SU-DHL-6 (cell line): ENCODE measurements around the gene TTC12.

ENCODE experiments used
- CTCF ChIP-seq: fragments of 200-600 bp; sonication (generic); IDR thresholded peaks from one replicate; pipeline ENCODE4 v1.5.1; 2017; ENCODE audit warnings: antibody characterized with exemption, mild to moderate bottlenecking, low read length, moderate library complexity; ENCODE audit not compliant: insufficient read depth, poor library complexity, severe bottlenecking
- EZH2phosphoT487 ChIP-seq: fragments of 200-600 bp; sonication (generic), shearing (Covaris generic); conservative IDR thresholded peaks from 2 replicates; pipeline ENCODE4 v1.6.1; 2018; ENCODE audit warnings: mild to moderate bottlenecking, antibody characterized with exemption, low read length, moderate library complexity, mixed read lengths

- TF ChIP-seq CTCF, result no peak
- no peak for TF ChIP-seq EZH2phosphoT487
Measured at GRCh38 chr11:113410414-113411135, 96.2 kb downstream of the TTC12 start.
